ENCODE results near the gene PCGF1. TPM values are rescaled to one million over a fixed set of nuclear protein-coding genes. Genes with fewer than 3 reads are reported as not detected.

PCGF1 gene
- total and polyA plus RNA-seq, 2 of the 8 experiments (the other 6 are each of a cell fraction or from before 2014, with no cell fraction given): 10.0 to 23.7 TPM

- TF ChIP-seq SIN3A (conservative IDR thresholded peaks at IDR 0.05 in 1 of 2, IDR thresholded peaks at IDR 0.05 in 1 of 2; ENCODE audit: low read depth in 1 of 2, low read length in 2 of 2) (peak; percentile 20 to 60; a peak in 1 of 4 replicates), TEAD4 (IDR thresholded peaks at IDR 0.05; ENCODE audit: low read depth, low read length) (peak; percentile 85), CREB1 (IDR thresholded peaks at IDR 0.05) (peak; percentile 71), RNF2 (IDR thresholded peaks at IDR 0.05; ENCODE audit: borderline replicate concordance, low read depth, low read length, missing control alignments, poor library complexity, severe bottlenecking) (no peak), POLR2AphosphoS5 (IDR thresholded peaks at IDR 0.05; ENCODE audit: low read depth, low read length) (peak; percentile 73; the same call in 1 of the 2 replicates), SP1 (IDR thresholded peaks at IDR 0.05; ENCODE audit: low read depth, low read length) (peak; percentile 47; the same call in 1 of the 2 replicates)
- TF ChIP-seq, protein P1, sequence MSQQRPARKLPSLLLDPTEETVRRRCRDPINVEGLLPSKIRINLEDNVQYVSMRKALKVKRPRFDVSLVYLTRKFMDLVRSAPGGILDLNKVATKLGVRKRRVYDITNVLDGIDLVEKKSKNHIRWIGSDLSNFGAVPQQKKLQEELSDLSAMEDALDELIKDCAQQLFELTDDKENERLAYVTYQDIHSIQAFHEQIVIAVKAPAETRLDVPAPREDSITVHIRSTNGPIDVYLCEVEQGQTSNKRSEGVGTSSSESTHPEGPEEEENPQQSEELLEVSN (IDR thresholded peaks at IDR 0.05): peak; percentile 52
Measured at GRCh38 chr2:74482801-74483674, 24.5 kb downstream of the PCGF1 start, which contains the start of the genes CCDC142 and TTC31 (continued).
